Activated CD4-positive, alpha-beta T cell treated with anti-CD3 and anti-CD28 coated beads, Interleukin-2, amount 50 U/mL, for 48 hours (primary cell): ENCODE data around the gene FAM227B.

ENCODE experiments used
- DNase-seq, 2 experiments: peaks; one replicate each; pipeline ENCODE4 v3.0.0-alpha.2; 2020

Gene FAM227B

GRCh38 chr15:49286649-49287404 lies 333.8 kb downstream of the FAM227B start:
- no peak for DNase-seq

DNA sequence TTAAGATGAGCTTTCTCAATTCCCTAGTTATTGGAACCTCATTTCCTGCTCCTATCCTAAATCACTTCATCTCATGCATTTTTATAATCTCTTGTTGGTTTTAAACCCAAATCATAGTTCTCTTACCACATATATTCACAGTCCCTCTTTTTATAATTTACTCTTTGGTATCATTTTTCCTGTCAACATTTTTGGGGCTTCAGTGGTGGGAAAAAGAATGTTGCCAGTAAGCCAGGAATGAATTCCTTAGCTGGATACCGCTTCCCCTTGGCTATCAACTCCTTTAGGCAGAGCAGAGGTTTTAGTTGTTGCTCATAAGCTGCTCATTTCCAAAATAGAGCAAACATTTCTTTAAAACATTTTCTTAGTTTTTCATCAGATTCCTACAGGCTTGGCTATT lies 338.3 kb downstream of the FAM227B start:
- no peak for DNase-seq

DNA sequence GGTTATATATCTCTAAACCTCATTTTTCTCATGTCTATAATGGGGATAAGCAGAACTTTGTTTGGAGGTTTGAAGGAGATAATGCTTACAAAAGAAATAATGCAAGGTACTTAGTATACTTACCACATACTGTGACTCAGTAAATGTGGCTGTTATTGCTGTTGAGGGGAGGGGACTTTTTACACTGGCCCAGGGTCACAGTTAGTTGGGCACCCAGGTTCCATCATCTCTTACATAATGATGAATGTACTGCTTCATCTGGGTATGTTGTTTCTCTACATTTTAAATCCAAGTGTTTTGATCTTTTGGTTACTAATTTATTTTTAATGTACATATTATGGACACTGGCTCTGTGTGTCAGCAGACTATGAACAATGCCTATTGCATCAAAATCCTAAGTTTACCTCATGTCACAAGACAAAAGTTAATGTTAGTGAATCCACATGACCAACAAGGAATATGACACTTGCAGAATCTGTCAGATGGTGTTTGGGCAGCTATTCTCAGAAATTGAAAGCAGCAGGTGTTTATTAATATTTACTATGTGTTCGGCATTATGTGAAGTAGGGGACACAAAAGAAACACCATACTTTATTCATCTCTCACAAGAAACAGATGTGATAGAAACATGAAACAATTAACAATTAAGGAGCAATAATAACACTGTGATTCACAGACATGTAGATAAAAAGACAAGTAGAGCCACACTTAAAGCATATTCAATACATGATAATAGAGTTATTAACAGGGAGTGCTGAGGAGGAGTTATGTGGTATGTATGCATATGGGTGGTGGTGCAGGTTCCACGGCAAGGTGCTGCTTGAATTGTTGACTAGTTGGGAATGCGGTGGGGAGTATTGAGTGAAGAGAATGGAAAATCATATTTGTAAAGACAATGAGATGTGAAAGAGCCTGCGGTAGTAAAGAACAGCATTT lies 340.8 kb downstream of the FAM227B start:
- no peak for DNase-seq

DNA sequence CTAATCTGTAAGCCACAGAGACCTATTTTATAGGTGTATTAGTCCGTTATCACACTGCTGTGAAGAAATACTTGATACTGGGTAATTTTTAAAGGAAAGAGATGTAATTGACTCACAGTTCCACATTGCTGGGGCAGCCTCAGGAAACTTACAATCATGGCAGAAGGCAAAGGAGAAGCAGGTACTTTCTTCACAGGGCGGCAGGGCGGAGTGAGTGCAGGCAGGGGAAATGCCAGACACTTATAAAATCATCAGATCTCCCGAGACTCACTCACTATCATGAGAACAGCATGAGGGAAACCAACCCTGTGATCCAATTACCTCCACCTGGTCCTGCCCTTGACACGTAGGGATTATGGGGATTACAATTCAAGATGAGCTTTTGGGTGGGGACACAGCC lies 341.9 kb downstream of the FAM227B start:
- DNase-seq = no peak
